ENCODE results near the gene BIN2.
"Not testable (repeated sequence)": the region's sequence is repeated elsewhere in the genome, so short reads cannot be mapped to it uniquely, and the experiment has no call there.

BIN2 gene

GRCh38 chr12:51285843-51286242 is 38.1 kb downstream of the BIN2 start:
- Histone ChIP-seq H3K4me3 (ENCODE audit: low read length) (no peak overlapping the region), H3K27ac (ENCODE audit: low read length) (no peak overlapping the region), H3K9me3 (replicated peaks; ENCODE audit: insufficient read depth, low read length) (no peaks in the 10 kb centered on the region), H4K20me1 (ENCODE audit: insufficient read depth, low read length) (no peaks in the 10 kb centered on the region), H3K36me3 (replicated peaks; ENCODE audit: insufficient read depth, low read length) (no peaks in the 10 kb centered on the region; the same call in 1 of the 2 replicates), H3K4me1 (ENCODE audit: low read length) (no peaks in the 10 kb centered on the region), H2AFZ (ENCODE audit: low read length) (no peak overlapping the region), H3K4me2 (ENCODE audit: low read depth, low read length) (no peak overlapping the region), H3K79me2 (ENCODE audit: low read length) (no peaks in the 10 kb centered on the region), H3K27me3 (replicated peaks; ENCODE audit: insufficient read depth, low read length) (no peaks in the 10 kb centered on the region), H3F3A (ENCODE audit: insufficient read depth, low read length) (no peaks in the 10 kb centered on the region), H3K9ac (ENCODE audit: low read length) (no peak overlapping the region), H3K9me2 (replicated peaks; ENCODE audit: insufficient read depth, low read length) (no peaks in the 10 kb centered on the region)
- TF ChIP-seq CTCF (IDR thresholded peaks at IDR 0.05; ENCODE audit: low read length) (no peak), EZH2 (optimal IDR thresholded peaks at IDR 0.05; ENCODE audit: low read depth, low read length) (no peak), EZH2phosphoT487 (IDR thresholded peaks at IDR 0.05; ENCODE audit: low read length) (no peak)
- DNase-seq = no peak

GRCh38 chr12:51281202-51281924 is 42.6 kb downstream of the BIN2 start:
- H3K9ac ChIP-seq (ENCODE audit: low read length) = no peak overlapping the region
- no peak overlapping the region for H3K4me3 ChIP-seq (ENCODE audit: low read length)
- TF ChIP-seq EZH2 (optimal IDR thresholded peaks at IDR 0.05; ENCODE audit: low read depth, low read length) = no peak
- no peak for TF ChIP-seq CTCF (IDR thresholded peaks at IDR 0.05; ENCODE audit: low read length)
- no peak for TF ChIP-seq EZH2phosphoT487 (IDR thresholded peaks at IDR 0.05; ENCODE audit: low read length)
- no peaks in the 10 kb centered on the region for H3K4me1 ChIP-seq (ENCODE audit: low read length)
- no peaks in the 10 kb centered on the region for H3K9me3 ChIP-seq (replicated peaks; ENCODE audit: insufficient read depth, low read length)
- H3K36me3 ChIP-seq (replicated peaks; ENCODE audit: insufficient read depth, low read length) = no peaks in the 10 kb centered on the region
- no peaks in the 10 kb centered on the region for H3F3A ChIP-seq (ENCODE audit: insufficient read depth, low read length)
- H4K20me1 ChIP-seq (ENCODE audit: insufficient read depth, low read length) = no peaks in the 10 kb centered on the region
- no peaks in the 10 kb centered on the region for H3K79me2 ChIP-seq (ENCODE audit: low read length)
- H3K27ac ChIP-seq (ENCODE audit: low read length) = no peak overlapping the region
- no peaks in the 10 kb centered on the region for H3K9me2 ChIP-seq (replicated peaks; ENCODE audit: insufficient read depth, low read length)
- no peak for DNase-seq
- no peak overlapping the region for H3K4me2 ChIP-seq (ENCODE audit: low read depth, low read length)
- H3K27me3 ChIP-seq (replicated peaks; ENCODE audit: insufficient read depth, low read length) = no peaks in the 10 kb centered on the region
- H2AFZ ChIP-seq (ENCODE audit: low read length) = no peak overlapping the region

- no peak for DNase-seq
- Histone ChIP-seq H3K79me2 (ENCODE audit: low read length) (no peaks in the 10 kb centered on the region), H3F3A (ENCODE audit: insufficient read depth, low read length) (no peaks in the 10 kb centered on the region), H3K4me2 (ENCODE audit: low read depth, low read length) (no peak overlapping the region), H3K27ac (ENCODE audit: low read length) (no peak overlapping the region), H3K27me3 (replicated peaks; ENCODE audit: insufficient read depth, low read length) (peaks cover 11% of the 10 kb centered on the region; the same call in 1 of the 2 replicates), H3K9me3 (replicated peaks; ENCODE audit: insufficient read depth, low read length) (no peaks in the 10 kb centered on the region), H3K4me3 (ENCODE audit: low read length) (no peak overlapping the region), H4K20me1 (ENCODE audit: insufficient read depth, low read length) (no peaks in the 10 kb centered on the region), H3K9ac (ENCODE audit: low read length) (no peak overlapping the region), H3K36me3 (replicated peaks; ENCODE audit: insufficient read depth, low read length) (no peaks in the 10 kb centered on the region), H2AFZ (ENCODE audit: low read length) (no peak overlapping the region), H3K4me1 (ENCODE audit: low read length) (no peaks in the 10 kb centered on the region), H3K9me2 (replicated peaks; ENCODE audit: insufficient read depth, low read length) (no peaks in the 10 kb centered on the region)
- TF ChIP-seq CTCF (IDR thresholded peaks at IDR 0.05; ENCODE audit: low read length) (no peak), EZH2 (optimal IDR thresholded peaks at IDR 0.05; ENCODE audit: low read depth, low read length) (no peak), EZH2phosphoT487 (IDR thresholded peaks at IDR 0.05; ENCODE audit: low read length) (no peak)
Measured at GRCh38 chr12:51275088-51275487, 48.9 kb downstream of the BIN2 start.

- H3K27ac ChIP-seq (ENCODE audit: low read length); H3K4me3 ChIP-seq (ENCODE audit: low read length); H3K79me2 ChIP-seq (ENCODE audit: low read length); H3K4me1 ChIP-seq (ENCODE audit: low read length); H3K9me3 ChIP-seq (replicated peaks; ENCODE audit: insufficient read depth, low read length); H4K20me1 ChIP-seq (ENCODE audit: insufficient read depth, low read length); H3K9ac ChIP-seq (ENCODE audit: low read length); DNase-seq; H3K4me2 ChIP-seq (ENCODE audit: low read depth, low read length); H3K9me2 ChIP-seq (replicated peaks; ENCODE audit: insufficient read depth, low read length); H2AFZ ChIP-seq (ENCODE audit: low read length); H3K36me3 ChIP-seq (replicated peaks; ENCODE audit: insufficient read depth, low read length); H3F3A ChIP-seq (ENCODE audit: insufficient read depth, low read length): not testable (repeated sequence)
- peaks cover 15% of the 10 kb centered on the region; the same call in 1 of the 2 replicates for H3K27me3 ChIP-seq (replicated peaks; ENCODE audit: insufficient read depth, low read length)
Measured at GRCh38 chr12:51272810-51273209, 51.2 kb downstream of the BIN2 start.

Measured in MM.1S (cell line).